Neural cell (in vitro differentiated cells): ENCODE measurements around the gene ABCE1. TPM values are rescaled to one million over a fixed set of nuclear protein-coding genes. Genes with fewer than 3 reads are reported as not detected.

ENCODE experiments used
- H2AFZ ChIP-seq: fragments of 200-600, 300-800 bp; sonication (generic), shearing (Covaris generic); 2 replicates; pipeline ENCODE4 v1.6.0; 2014; ENCODE audit warnings: low read depth, mild to moderate bottlenecking, antibody characterized with exemption, low read length, moderate library complexity
- H3F3A ChIP-seq: fragments of 200-600 bp; shearing (Covaris generic); 2 replicates; pipeline ENCODE4 v1.6.1; 2016; ENCODE audit warnings: mild to moderate bottlenecking, moderate library complexity, mixed read lengths, antibody characterized with exemption, low read length; ENCODE audit not compliant: insufficient read depth, poor library complexity, severe bottlenecking
- H3K27ac ChIP-seq: fragments of 200-600, 300-800 bp; sonication (generic), shearing (Covaris generic); 2 replicates; pipeline ENCODE4 v1.5.1; 2014; ENCODE audit warnings: mild to moderate bottlenecking, low read length, moderate library complexity
- H3K27me3 ChIP-seq: fragments of 300-800, 200-600 bp; sonication (generic), shearing (Covaris generic); 2 replicates; pipeline ENCODE4 v1.6.0; 2014; ENCODE audit warnings: mild to moderate bottlenecking, low read depth, low read length, moderate library complexity; ENCODE audit not compliant: insufficient read depth
- H3K36me3 ChIP-seq: fragments of 300-800, 200-600 bp; sonication (generic), shearing (Covaris generic); 2 replicates; pipeline ENCODE4 v1.5.1; 2014; ENCODE audit warnings: mild to moderate bottlenecking, antibody characterized with exemption, low read length, moderate library complexity; ENCODE audit not compliant: insufficient read depth
- H3K4me2 ChIP-seq: fragments of 300-800, 200-600 bp; sonication (generic), shearing (Covaris generic); 2 replicates; pipeline ENCODE4 v1.6.0; 2014; ENCODE audit warnings: mild to moderate bottlenecking, low read length
- H3K4me3 ChIP-seq: fragments of 300-800, 200-600 bp; sonication (generic), shearing (Covaris generic); 2 replicates; pipeline ENCODE4 v1.5.1; 2014; ENCODE audit warnings: mild to moderate bottlenecking, low read length, moderate library complexity
- H3K79me2 ChIP-seq: fragments of 200-600 bp; shearing (Covaris generic); replicated peaks from 2 replicates; pipeline ENCODE4 v1.6.0; 2014; ENCODE audit warnings: mild to moderate bottlenecking, low read length, moderate library complexity; ENCODE audit not compliant: insufficient read depth
- H3K9ac ChIP-seq: fragments of 300-800, 200-600 bp; sonication (generic), shearing (Covaris generic); 2 replicates; pipeline ENCODE4 v1.6.1; 2016; ENCODE audit warnings: mild to moderate bottlenecking, low read length, mixed read lengths
- H3K9me2 ChIP-seq: fragments of 200-600 bp; shearing (Covaris generic); 2 replicates; pipeline ENCODE4 v1.6.1; 2016; ENCODE audit warnings: mild to moderate bottlenecking, low read length, mixed read lengths; ENCODE audit not compliant: insufficient read depth
- H3K9me3 ChIP-seq: fragments of 200-600, 300-800 bp; sonication (generic), shearing (Covaris generic); 2 replicates; pipeline ENCODE4 v1.6.1; 2016; ENCODE audit warnings: mild to moderate bottlenecking, mixed run types, low read length, moderate library complexity, mixed read lengths
- H4K20me1 ChIP-seq: fragments of 200-600 bp; shearing (Covaris generic); 2 replicates; pipeline ENCODE4 v1.6.1; 2016; ENCODE audit warnings: mild to moderate bottlenecking, mixed run types; ENCODE audit not compliant: insufficient read depth
- CTCF ChIP-seq: fragments of 450-650 bp; IDR thresholded peaks from 2 replicates; pipeline ENCODE4 v1.5.1; 2014; ENCODE audit warnings: antibody characterized with exemption, mild to moderate bottlenecking, moderate library complexity; ENCODE audit not compliant: poor library complexity, severe bottlenecking
- EP300 ChIP-seq: fragments of 450-650 bp; conservative IDR thresholded peaks from 2 replicates; pipeline ENCODE4 v1.6.1; 2014; ENCODE audit warnings: antibody characterized with exemption, mild to moderate bottlenecking, moderate library complexity; ENCODE audit not compliant: poor library complexity, severe bottlenecking
- EZH2 ChIP-seq: fragments of 200-600, 300-800 bp; shearing (Covaris generic), sonication (generic); IDR thresholded peaks from 2 replicates; pipeline ENCODE4 v1.6.1; 2014; ENCODE audit warnings: antibody characterized with exemption, low read length, borderline replicate concordance, mild to moderate bottlenecking; ENCODE audit not compliant: insufficient read depth, poor library complexity, severe bottlenecking
- MXI1 ChIP-seq: fragments of 450-650 bp; conservative IDR thresholded peaks from 2 replicates; pipeline ENCODE4 v1.6.1; 2014; ENCODE audit warnings: antibody characterized with exemption, mild to moderate bottlenecking; ENCODE audit not compliant: poor library complexity, severe bottlenecking
- POLR2AphosphoS5 ChIP-seq: IDR thresholded peaks from 2 replicates; pipeline ENCODE4 v1.6.1; 2012
- RAD21 ChIP-seq: fragments of 450-650 bp; conservative IDR thresholded peaks from 2 replicates; pipeline ENCODE4 v1.6.1; 2014; ENCODE audit warnings: antibody characterized with exemption, mild to moderate bottlenecking, moderate library complexity
- REST ChIP-seq: IDR thresholded peaks from 2 replicates; pipeline ENCODE4 v1.6.1; 2012; ENCODE audit warnings: borderline replicate concordance
- SMC3 ChIP-seq: fragments of 450-650 bp; conservative IDR thresholded peaks from 2 replicates; pipeline ENCODE4 v1.6.1; 2014; ENCODE audit warnings: antibody characterized with exemption, mild to moderate bottlenecking, moderate library complexity; ENCODE audit not compliant: poor library complexity
- TAF1 ChIP-seq: IDR thresholded peaks from 2 replicates; pipeline ENCODE4 v1.6.1; 2012; ENCODE audit warnings: low read depth
- polyA plus RNA-seq: library from polyadenylated mRNA; depleted of rRNA; stranded (reverse); fragments of >200 nt; gene quantifications from 2 replicates; pipeline ENCODE4 v1.2.3, GENCODE V29; 2014

ABCE1 gene
- polyA plus RNA-seq, 1 donor from 2014 or later = 96.9 TPM

- no peak overlapping the region for H2AFZ ChIP-seq
- H3K4me3 ChIP-seq = no peak overlapping the region
- H3F3A ChIP-seq = no peaks in the 10 kb centered on the region
- no peak overlapping the region for H3K9ac ChIP-seq
- H3K36me3 ChIP-seq = peaks cover 17% of the 10 kb centered on the region
- no peaks in the 10 kb centered on the region for H3K9me3 ChIP-seq
- no peaks in the 10 kb centered on the region for H3K27me3 ChIP-seq
- H4K20me1 ChIP-seq = no peaks in the 10 kb centered on the region
- TF ChIP-seq REST = no peak
- no peak for TF ChIP-seq POLR2AphosphoS5
- no peak for TF ChIP-seq MXI1
- no peak for TF ChIP-seq CTCF
- TF ChIP-seq EP300 = no peak
- no peak for TF ChIP-seq RAD21
- TF ChIP-seq TAF1 = no peak
- TF ChIP-seq SMC3 = no peak
- TF ChIP-seq EZH2 = no peak
- no peaks in the 10 kb centered on the region for H3K9me2 ChIP-seq
- H3K4me2 ChIP-seq = no peak overlapping the region
- H3K27ac ChIP-seq = no peak overlapping the region
- H3K79me2 ChIP-seq = no peaks in the 10 kb centered on the region
These were observed 50.9 kb downstream of the ABCE1 start for GRCh38 chr4:145148980-145149379.

GRCh38 chr4:145153181-145153903, 55.2 kb downstream of the ABCE1 start:
- Histone ChIP-seq H3F3A (no peaks in the 10 kb centered on the region), H3K9ac (no peak overlapping the region), H2AFZ (no peak overlapping the region), H3K4me2 (no peak overlapping the region), H3K27ac (no peak overlapping the region), H3K4me3 (no peak overlapping the region), H3K9me3 (no peaks in the 10 kb centered on the region), H4K20me1 (no peaks in the 10 kb centered on the region), H3K36me3 (peaks cover 6% of the 10 kb centered on the region), H3K27me3 (no peaks in the 10 kb centered on the region), H3K9me2 (no peaks in the 10 kb centered on the region), H3K79me2 (no peaks in the 10 kb centered on the region)
- TF ChIP-seq POLR2AphosphoS5 = no peak
- no peak for TF ChIP-seq SMC3
- TF ChIP-seq REST = no peak
- TF ChIP-seq TAF1 = no peak
- no peak for TF ChIP-seq EP300
- TF ChIP-seq CTCF = no peak
- TF ChIP-seq EZH2 = no peak
- no peak for TF ChIP-seq RAD21
- TF ChIP-seq MXI1 = no peak
